ENCODE results near the gene C1GALT1. TPM values are rescaled to one million over a fixed set of nuclear protein-coding genes. Genes with fewer than 3 reads are reported as not detected.

Gene C1GALT1
- total RNA-seq, 4 donors from 2014 or later, result 22.6 to 57.5 (median 29.5) TPM

- Histone ChIP-seq H3K9me3 (peaks cover 0 to 28% (median 0%) of the 10 kb centered on the region in 4 donors), H3K27ac (no peak overlapping the region), H3K4me3 (no peak overlapping the region), H3K36me3 (no peaks in the 10 kb centered on the region), H3K27me3 (no peaks in the 10 kb centered on the region), H3K4me1 (no peaks in the 10 kb centered on the region)
- WGBS, 2 donors, result 83 to 92% methylated on average over 1 of the region's 1 CpG
- no peak for DNase-seq (ENCODE audit: low spot score in 2 of 2)
- TF ChIP-seq EP300 (IDR thresholded peaks at IDR 0.05) (no peak), POLR2A (IDR thresholded peaks at IDR 0.05) (no peak), CTCF (IDR thresholded peaks at IDR 0.05) (no peak)
These were observed 13.0 kb upstream of the C1GALT1 start for GRCh38 chr7:7169296-7169695.

GRCh38 chr7:7173956-7174632 is 8.2 kb upstream of the C1GALT1 start:
- Histone ChIP-seq H3K9me3 (peaks cover 0 to 38% (median 0%) of the 10 kb centered on the region in 4 donors), H3K4me1 (no peaks in the 10 kb centered on the region), H3K27me3 (no peaks in the 10 kb centered on the region), H3K36me3 (no peaks in the 10 kb centered on the region), H3K27ac (no peak overlapping the region), H3K4me3 (no peak overlapping the region)
- WGBS, 2 donors, result 78 to 81% methylated on average over 6 of the region's 6 CpGs
- TF ChIP-seq CTCF (IDR thresholded peaks at IDR 0.05), result no peak
- TF ChIP-seq EP300 (IDR thresholded peaks at IDR 0.05), result no peak
- TF ChIP-seq POLR2A (IDR thresholded peaks at IDR 0.05), result no peak
- DNase-seq (ENCODE audit: low spot score in 2 of 2), result no peak

GRCh38 chr7:7175075-7175695 is 7.2 kb upstream of the C1GALT1 start:
- no peak for DNase-seq (ENCODE audit: low spot score in 2 of 2)
- Histone ChIP-seq H3K27ac (no peak overlapping the region), H3K36me3 (no peaks in the 10 kb centered on the region), H3K4me3 (no peak overlapping the region), H3K9me3 (peaks cover 0 to 31% (median 0%) of the 10 kb centered on the region in 4 donors), H3K27me3 (no peaks in the 10 kb centered on the region), H3K4me1 (no peaks in the 10 kb centered on the region)
- 67% methylated on average over 2 of the region's 2 CpGs for WGBS, 2 donors
- TF ChIP-seq POLR2A (IDR thresholded peaks at IDR 0.05) (no peak), EP300 (IDR thresholded peaks at IDR 0.05) (no peak), CTCF (IDR thresholded peaks at IDR 0.05) (no peak)

DNA sequence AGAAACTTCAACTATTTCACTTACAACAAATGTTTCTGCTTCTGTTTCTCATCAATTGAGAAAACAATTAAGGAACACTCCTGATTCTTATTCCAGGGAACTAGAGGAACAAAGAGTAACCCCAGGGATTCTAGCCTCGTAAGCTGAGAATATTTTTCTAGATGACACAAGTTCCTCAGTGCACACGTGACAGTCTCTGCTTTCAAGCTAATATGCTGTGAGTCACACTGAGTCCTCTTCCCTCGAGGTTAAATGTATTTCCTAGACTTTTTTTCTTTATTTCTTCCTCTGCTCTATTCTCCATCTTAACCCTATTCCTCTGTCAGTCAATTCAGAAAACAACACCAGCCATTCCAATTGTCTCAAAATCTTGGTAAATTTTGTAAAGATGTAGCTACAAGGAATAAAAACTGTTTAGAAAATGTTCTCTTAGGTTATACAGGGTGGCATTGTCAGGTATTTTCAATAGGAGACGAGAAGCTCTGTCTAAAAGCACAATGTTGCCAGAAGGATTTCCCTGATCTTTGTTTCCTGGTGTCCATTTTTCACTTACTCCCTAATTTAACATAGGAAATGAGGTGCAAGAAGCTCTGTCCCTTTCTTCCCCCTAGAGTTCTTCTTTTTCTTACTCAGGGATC is 5.8 kb upstream of the C1GALT1 start:
- Histone ChIP-seq H3K27me3 (no peaks in the 10 kb centered on the region), H3K27ac (peak overlapping the region in 1 of 4 donors; percentile 21), H3K36me3 (no peaks in the 10 kb centered on the region), H3K4me3 (no peak overlapping the region), H3K4me1 (peaks cover 0 to 8% (median 2%) of the 10 kb centered on the region in 4 donors), H3K9me3 (peaks cover 0 to 18% (median 0%) of the 10 kb centered on the region in 4 donors)
- 17 to 30% methylated on average over 4 of the region's 4 CpGs for WGBS, 2 donors
- DNase-seq (ENCODE audit: low spot score in 2 of 2), result peak in 1 of 2 donors; percentile 21
- no peak for TF ChIP-seq POLR2A (IDR thresholded peaks at IDR 0.05)
- peak in 1 of 2 donors; percentile 54 for TF ChIP-seq EP300 (IDR thresholded peaks at IDR 0.05)
- no peak for TF ChIP-seq CTCF (IDR thresholded peaks at IDR 0.05)

- WGBS, 2 donors, result 65 to 69% methylated on average over 1 of the region's 1 CpG
- TF ChIP-seq POLR2A (IDR thresholded peaks at IDR 0.05) (no peak), CTCF (IDR thresholded peaks at IDR 0.05) (no peak), EP300 (IDR thresholded peaks at IDR 0.05) (no peak)
- no peaks in the 10 kb centered on the region for H3K36me3 ChIP-seq
- H3K9me3 ChIP-seq, result peaks cover 0 to 12% (median 0%) of the 10 kb centered on the region in 4 donors
- no peak for DNase-seq (ENCODE audit: low spot score in 2 of 2)
- peak overlapping the region in 1 of 4 donors; percentile 21 for H3K27ac ChIP-seq
- no peaks in the 10 kb centered on the region for H3K27me3 ChIP-seq
- peaks cover 0 to 9% (median 2%) of the 10 kb centered on the region in 4 donors for H3K4me1 ChIP-seq
- H3K4me3 ChIP-seq, result no peak overlapping the region
These were observed 5.3 kb upstream of the C1GALT1 start for GRCh38 chr7:7177044-7177517.

All from tibial nerve (tissue), 4 donors.